Muscle of leg (tissue), 11 donors: ENCODE measurements around the gene LIN7C. TPM values are rescaled to one million over a fixed set of nuclear protein-coding genes. Genes with fewer than 3 reads are reported as not detected.

Experiments
- DNase-seq: peaks from one replicate; pipeline ENCODE4 v3.0.0; 2013
- H3K27ac ChIP-seq: one replicate; pipeline ENCODE4 v1.5.1; 2013; ENCODE audit warnings: mild to moderate bottlenecking, low read length, control low read depth
- H3K27me3 ChIP-seq: one replicate; pipeline ENCODE4 v1.6.1; 2013; ENCODE audit warnings: low read length; ENCODE audit not compliant: control insufficient read depth, insufficient read depth
- H3K36me3 ChIP-seq: one replicate; pipeline ENCODE4 v1.6.1; 2013; ENCODE audit warnings: low read length; ENCODE audit not compliant: control insufficient read depth, insufficient read depth
- H3K4me1 ChIP-seq: one replicate; pipeline ENCODE4 v1.6.1; 2013; ENCODE audit warnings: low read length; ENCODE audit not compliant: control insufficient read depth, insufficient read depth
- H3K4me3 ChIP-seq: one replicate; pipeline ENCODE4 v1.5.1; 2013; ENCODE audit warnings: low read length, control low read depth
- H3K9me3 ChIP-seq: replicated peaks from 2 replicates; pipeline ENCODE4 v1.6.1; 2013; ENCODE audit warnings: low read depth, low read length; ENCODE audit not compliant: control insufficient read depth
- WGBS: methylation state at CpG from one replicate; pipeline ENCODE4 v1.1.5; 2013; ENCODE audit warnings: missing lambda C conversion rate; ENCODE audit not compliant: insufficient coverage; 5-methylcytosine and 5-hydroxymethylcytosine counted together
- polyA plus RNA-seq, 8 donors: library from polyadenylated mRNA; unstranded; fragments of 120-200 nt; gene quantifications; one replicate each; pipeline versions ENCODE4 v1.2.1 to v1.2.3, GENCODE V29; 2013; ENCODE audit warnings: inconsistent platforms in 1 of 8, low replicate concordance in 1 of 8; ENCODE audit not compliant: insufficient read length in 8 of 8, insufficient read depth in 1 of 8
- total RNA-seq: library from RNA; stranded (reverse); fragments of 120-200 nt; gene quantifications from one replicate; pipeline ENCODE4 v1.2.4, GENCODE V29; 2013

The LIN7C gene
- total and polyA plus RNA-seq, 9 donors = 7.5 to 14.2 (median 11.6) TPM

DNA sequence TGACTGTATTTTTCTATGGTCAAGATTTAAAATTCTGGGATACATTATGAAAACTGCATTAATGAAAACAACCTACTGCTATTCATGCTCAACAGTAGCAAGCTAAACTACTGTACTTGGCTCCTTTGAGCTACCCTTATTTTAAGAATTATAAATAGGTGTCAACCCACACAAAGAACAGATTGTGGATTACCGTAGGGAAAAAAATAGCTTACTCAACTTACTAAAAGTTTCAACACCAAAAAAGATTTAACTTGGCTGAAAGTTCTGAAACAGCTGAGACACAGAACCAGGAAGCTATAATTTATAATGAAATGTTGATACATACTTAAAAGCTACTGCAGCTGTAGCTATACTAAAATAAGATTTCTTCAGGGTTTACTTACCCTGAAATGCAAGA lies 10.1 kb downstream of the LIN7C start:
- DNase-seq = peak; percentile 29

DNA sequence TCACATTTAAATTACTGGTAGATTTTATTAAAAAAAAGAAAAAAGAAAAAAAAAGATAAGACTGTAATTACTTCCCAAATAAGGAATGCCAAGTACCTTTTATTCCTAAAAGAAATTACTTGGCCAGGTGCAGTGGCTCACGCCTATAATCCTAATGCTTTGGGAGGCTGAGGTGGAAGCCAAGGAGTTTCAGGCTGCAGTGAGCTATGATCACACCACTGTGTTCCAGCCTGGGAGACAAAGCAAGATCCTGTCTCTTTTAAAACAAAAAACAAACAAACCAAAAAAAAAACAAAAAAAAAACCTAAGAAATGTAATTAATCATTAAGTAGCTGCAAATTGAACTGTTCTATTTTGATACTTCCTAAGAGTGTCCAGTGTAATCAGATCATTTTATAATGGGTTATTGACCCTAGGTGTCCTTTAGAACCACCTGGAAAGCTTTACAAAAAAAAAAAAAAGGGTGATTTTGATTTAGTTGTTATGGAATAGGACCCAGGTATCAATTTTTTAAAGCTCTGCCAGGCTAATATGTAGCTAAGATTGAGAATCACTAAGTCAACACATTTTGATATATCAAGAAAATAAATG lies 10.8 kb downstream of the LIN7C start:
- Histone ChIP-seq H3K9me3 (no peaks in the 10 kb centered on the region), H3K4me3 (no peak overlapping the region), H3K36me3 (peaks cover 24% of the 10 kb centered on the region), H3K27me3 (no peaks in the 10 kb centered on the region), H3K27ac (no peak overlapping the region), H3K4me1 (no peaks in the 10 kb centered on the region)
- no peak for DNase-seq
- no CpG with 5 or more reads among the region's 1 CpG for WGBS

More for the DNA sequence above, 10.1 kb downstream of the LIN7C start:
- WGBS = no CpG with 5 or more reads among the region's 1 CpG
- Histone ChIP-seq H3K4me3 (no peak overlapping the region), H3K36me3 (peaks cover 17% of the 10 kb centered on the region), H3K4me1 (no peaks in the 10 kb centered on the region), H3K9me3 (no peaks in the 10 kb centered on the region), H3K27ac (no peak overlapping the region), H3K27me3 (no peaks in the 10 kb centered on the region)

DNA sequence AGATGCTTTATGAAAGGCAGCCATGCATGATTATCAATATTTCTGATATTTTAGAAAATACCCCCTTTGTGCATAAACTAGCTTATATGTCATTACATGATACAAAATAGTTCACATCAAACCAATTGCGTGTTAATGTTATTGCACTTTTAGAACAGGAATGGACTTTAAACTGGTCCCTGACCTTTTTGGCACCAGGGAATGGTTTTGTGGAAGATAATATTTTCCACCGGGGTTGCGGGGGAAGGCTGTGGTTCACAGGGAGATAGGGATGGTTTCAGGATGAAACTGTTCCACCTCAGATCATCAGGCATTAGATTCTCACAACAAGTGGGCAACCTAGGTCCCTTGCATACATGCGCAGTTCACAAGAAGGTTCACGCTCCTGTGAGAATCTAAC lies 17.5 kb downstream of the LIN7C start:
- Histone ChIP-seq H3K36me3 (peaks cover 21% of the 10 kb centered on the region), H3K27me3 (no peaks in the 10 kb centered on the region), H3K9me3 (no peaks in the 10 kb centered on the region), H3K4me1 (no peaks in the 10 kb centered on the region), H3K27ac (no peak overlapping the region), H3K4me3 (no peak overlapping the region)
- WGBS = 100% methylated on average over 4 of the region's 5 CpGs
- no peak for DNase-seq

DNA sequence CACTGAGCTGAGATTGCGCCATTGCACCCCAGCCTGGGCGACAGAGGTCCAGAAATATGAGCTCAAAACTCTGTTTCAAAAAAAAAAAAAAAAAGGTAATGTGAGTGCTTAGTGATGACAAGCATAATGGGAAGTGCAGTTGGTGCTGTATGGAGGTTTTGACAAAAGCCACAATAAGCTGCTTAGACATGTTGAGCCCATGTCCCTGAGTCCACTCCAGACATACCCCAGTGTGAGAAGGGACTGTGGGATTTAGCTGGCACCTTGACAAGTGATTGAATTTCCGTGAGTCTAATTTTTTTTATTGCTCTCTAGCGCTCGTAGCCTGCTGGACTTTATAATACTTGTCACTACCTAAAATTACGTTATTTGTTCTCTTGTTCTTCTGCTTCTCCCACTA lies 18.9 kb downstream of the LIN7C start:
- Histone ChIP-seq H3K36me3 (peaks cover 19% of the 10 kb centered on the region), H3K27me3 (no peaks in the 10 kb centered on the region), H3K4me3 (no peak overlapping the region), H3K27ac (no peak overlapping the region), H3K9me3 (no peaks in the 10 kb centered on the region), H3K4me1 (no peaks in the 10 kb centered on the region)
- no peak for DNase-seq
- WGBS = 64% methylated on average over 2 of the region's 6 CpGs

DNA sequence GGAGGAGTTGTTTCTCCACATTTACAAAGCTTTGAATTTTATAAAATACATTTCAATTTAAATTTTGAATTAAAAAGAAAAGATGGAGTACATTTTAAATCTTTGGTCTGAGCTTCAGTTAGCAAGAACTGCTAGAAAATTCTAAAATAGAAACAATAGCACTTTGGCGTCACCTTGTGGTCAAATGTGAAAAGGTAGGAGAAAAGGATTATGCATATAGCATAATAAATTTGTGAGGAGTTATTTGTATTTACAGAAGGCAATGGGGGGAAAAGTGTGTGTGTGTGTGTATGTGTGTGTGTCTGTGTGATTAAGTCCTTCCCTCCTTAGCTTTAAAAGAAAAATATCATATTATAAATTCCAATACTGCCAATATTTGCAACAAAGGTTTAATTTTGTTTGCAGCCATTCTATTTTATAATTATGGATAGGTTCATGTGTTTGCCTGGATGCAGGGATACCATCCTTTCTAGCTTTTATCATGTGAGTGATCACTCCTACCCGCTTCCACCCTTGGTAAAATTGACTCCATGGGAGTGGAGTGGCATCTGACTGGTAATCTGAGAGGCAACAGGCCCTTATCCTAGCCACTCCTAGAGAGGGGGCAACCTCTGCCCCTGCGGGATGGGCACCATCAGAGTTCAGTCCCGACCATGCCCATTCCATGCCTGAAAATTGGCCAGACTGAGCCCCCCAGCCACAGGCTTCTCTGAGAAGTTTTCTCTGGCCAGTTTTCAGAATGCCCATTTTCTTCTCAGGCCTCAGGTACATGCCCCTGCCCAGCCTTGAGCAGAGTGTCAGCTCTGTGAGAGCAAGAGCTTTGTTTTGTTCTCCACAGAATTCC lies 20.4 kb downstream of the LIN7C start:
- no peaks in the 10 kb centered on the region for H3K9me3 ChIP-seq
- H3K4me1 ChIP-seq = no peaks in the 10 kb centered on the region
- H3K4me3 ChIP-seq = no peak overlapping the region
- no peaks in the 10 kb centered on the region for H3K27me3 ChIP-seq
- WGBS = 43% methylated on average over 2 of the region's 4 CpGs
- H3K27ac ChIP-seq = no peak overlapping the region
- H3K36me3 ChIP-seq = peaks cover 8% of the 10 kb centered on the region
- DNase-seq = peak; percentile 85

DNA sequence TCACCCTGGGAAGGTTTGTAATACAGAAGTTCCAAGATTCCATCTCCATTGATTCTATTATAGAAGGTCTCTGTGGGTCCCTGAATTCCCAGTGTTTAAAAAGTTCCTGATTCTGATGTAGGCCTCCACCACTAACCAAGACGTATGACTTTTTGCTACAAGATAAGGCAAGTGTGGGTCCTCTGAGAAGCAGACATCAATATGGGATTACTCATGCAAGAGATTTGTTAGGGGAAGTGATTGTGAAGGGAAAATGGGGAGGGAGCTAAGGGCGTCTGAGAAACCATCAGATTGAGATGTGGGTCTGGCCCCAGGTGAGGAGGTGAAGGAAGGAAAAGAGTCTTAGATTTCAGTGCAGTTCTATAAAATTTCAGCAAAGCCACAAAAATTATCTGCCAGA lies 23.8 kb downstream of the LIN7C start:
- DNase-seq = no peak
- Histone ChIP-seq H3K9me3 (no peaks in the 10 kb centered on the region), H3K4me3 (no peak overlapping the region), H3K4me1 (no peaks in the 10 kb centered on the region), H3K36me3 (no peaks in the 10 kb centered on the region), H3K27me3 (no peaks in the 10 kb centered on the region), H3K27ac (no peak overlapping the region)
- WGBS = 100% methylated on average over 1 of the region's 2 CpGs

DNA sequence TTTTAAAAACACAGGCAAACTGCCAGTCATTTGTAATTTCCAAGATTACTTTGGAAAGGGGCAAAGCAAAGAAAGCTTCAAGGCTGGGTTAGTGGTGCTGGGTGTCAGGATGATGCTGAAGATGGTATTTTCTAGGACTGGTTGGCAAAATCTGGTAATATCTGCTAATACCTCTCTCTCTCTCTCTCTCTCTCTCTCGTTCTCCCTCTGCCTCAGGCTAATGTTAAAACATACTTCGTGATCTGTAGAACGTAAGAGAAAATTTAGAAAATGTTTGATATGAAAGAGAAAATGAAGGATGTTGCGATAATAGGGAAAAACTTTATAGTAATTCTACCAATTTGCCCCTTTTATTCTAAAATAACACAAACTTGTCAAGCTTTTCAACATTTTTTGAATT lies 24.6 kb downstream of the LIN7C start:
- WGBS = no CpG with 5 or more reads among the region's 4 CpGs
- H3K4me3 ChIP-seq = no peak overlapping the region
- no peak for DNase-seq
- no peaks in the 10 kb centered on the region for H3K27me3 ChIP-seq
- no peaks in the 10 kb centered on the region for H3K9me3 ChIP-seq
- no peaks in the 10 kb centered on the region for H3K4me1 ChIP-seq
- H3K36me3 ChIP-seq = no peaks in the 10 kb centered on the region
- no peak overlapping the region for H3K27ac ChIP-seq

DNA sequence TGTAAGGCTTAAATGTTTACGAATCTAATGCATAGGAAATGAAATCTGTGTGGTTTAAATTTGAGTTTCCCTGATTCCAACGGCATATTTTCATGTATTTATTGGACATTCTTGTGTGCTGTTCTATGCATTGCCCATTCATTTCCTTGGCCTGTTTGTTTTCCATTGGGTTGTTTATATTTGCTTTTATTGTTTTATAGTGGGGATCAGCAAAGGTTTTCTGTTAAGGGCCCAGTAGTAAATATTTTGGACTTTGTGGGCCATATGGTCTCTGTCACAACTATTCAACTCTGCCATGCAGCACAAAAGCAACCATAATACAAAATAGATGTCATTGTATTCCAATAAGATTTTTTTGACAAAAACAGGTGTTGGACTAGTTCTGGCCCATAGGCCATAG lies 28.7 kb downstream of the LIN7C start:
- H3K27ac ChIP-seq = no peak overlapping the region
- peaks cover 2% of the 10 kb centered on the region for H3K27me3 ChIP-seq
- H3K9me3 ChIP-seq = no peaks in the 10 kb centered on the region
- no peaks in the 10 kb centered on the region for H3K36me3 ChIP-seq
- no peaks in the 10 kb centered on the region for H3K4me1 ChIP-seq
- no CpG with 5 or more reads among the region's 2 CpGs for WGBS
- DNase-seq = no peak
- H3K4me3 ChIP-seq = no peak overlapping the region

DNA sequence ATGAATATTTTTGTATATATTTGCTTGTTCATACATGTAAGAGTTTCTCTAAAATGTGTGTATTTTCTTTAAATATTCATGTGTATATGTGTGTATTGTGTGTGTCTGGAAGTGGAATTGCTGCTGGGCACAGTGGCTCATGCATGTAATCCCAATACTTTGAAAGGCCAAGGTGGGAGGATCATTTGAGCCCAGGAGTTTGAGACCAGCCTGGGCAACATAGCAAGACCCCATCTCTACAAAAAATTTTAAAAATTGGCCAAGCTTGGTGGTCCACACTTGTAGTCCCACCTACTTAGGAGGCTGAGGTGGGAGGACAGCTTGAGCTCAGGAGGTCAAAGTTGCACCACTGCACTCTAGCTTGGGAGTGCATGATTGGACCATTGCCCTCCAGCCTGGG lies 29.3 kb downstream of the LIN7C start:
- H3K4me3 ChIP-seq = no peak overlapping the region
- no peaks in the 10 kb centered on the region for H3K9me3 ChIP-seq
- no peak for DNase-seq
- H3K27ac ChIP-seq = no peak overlapping the region
- no peaks in the 10 kb centered on the region for H3K36me3 ChIP-seq
- H3K27me3 ChIP-seq = peaks cover 2% of the 10 kb centered on the region
- H3K4me1 ChIP-seq = no peaks in the 10 kb centered on the region

DNA sequence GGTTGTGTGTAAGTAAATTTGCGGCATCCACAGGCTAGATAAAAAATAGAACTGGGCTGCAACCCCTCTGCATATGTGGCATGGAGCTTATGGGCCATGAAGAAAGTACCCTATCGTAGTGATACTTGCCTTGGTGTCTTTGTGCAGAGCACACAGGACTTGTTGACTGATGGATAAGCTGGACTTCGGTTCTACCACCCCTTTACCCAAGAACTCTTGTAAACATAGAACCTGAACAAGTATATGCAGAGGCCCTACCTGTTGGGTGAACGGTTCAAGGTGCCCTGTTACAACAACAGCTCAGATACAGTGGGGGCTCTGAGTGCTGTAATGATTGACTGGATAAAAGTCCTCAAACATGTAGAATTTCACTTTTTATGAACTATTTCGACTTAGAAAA lies 30.9 kb downstream of the LIN7C start:
- no peaks in the 10 kb centered on the region for H3K36me3 ChIP-seq
- no peaks in the 10 kb centered on the region for H3K9me3 ChIP-seq
- WGBS = 100% methylated on average over 1 of the region's 5 CpGs
- peaks cover 10% of the 10 kb centered on the region for H3K4me1 ChIP-seq
- no peak overlapping the region for H3K27ac ChIP-seq
- no peak overlapping the region for H3K4me3 ChIP-seq
- H3K27me3 ChIP-seq = peaks cover 2% of the 10 kb centered on the region
- DNase-seq = no peak
